Stimulated activated CD4-positive, alpha-beta T cell treated with anti-CD3 and anti-CD28 coated beads, Interleukin-2, amount 100 ng/mL, for 24 hours (primary cell): ENCODE results near the gene UBE2I.
"Not testable (repeated sequence)": the region's sequence is repeated elsewhere in the genome, so short reads cannot be mapped to it uniquely, and the experiment has no call there.

Experiments
- DNase-seq, 2 donors: peaks; one replicate each; pipeline ENCODE4 v3.0.0-alpha.2; 2020

Gene UBE2I

GRCh38 chr16:1277617-1278282, 31.7 kb upstream of the UBE2I start:
- no peak for DNase-seq

GRCh38 chr16:1278477-1278876, 31.0 kb upstream of the UBE2I start:
- no peak for DNase-seq

- no peak for DNase-seq
Observed at GRCh38 chr16:1279081-1279944, 30.1 kb upstream of the UBE2I start.

- DNase-seq, result peak in 1 of 2 donors; percentile 15
Observed at GRCh38 chr16:1279945-1280589, 29.4 kb upstream of the UBE2I start.

- DNase-seq, result no peak
Observed at GRCh38 chr16:1280783-1281182, 28.7 kb upstream of the UBE2I start.

- no peak for DNase-seq
Observed at GRCh38 chr16:1281517-1281916, 27.9 kb upstream of the UBE2I start.

- no peak for DNase-seq
Observed at GRCh38 chr16:1282324-1282973, 27.0 kb upstream of the UBE2I start.

- no peak for DNase-seq
Observed at GRCh38 chr16:1283296-1283695, 26.1 kb upstream of the UBE2I start.

GRCh38 chr16:1283996-1284616, 25.3 kb upstream of the UBE2I start:
- DNase-seq, result no peak

GRCh38 chr16:1285669-1286512, 23.5 kb upstream of the UBE2I start:
- no peak for DNase-seq

- no peak for DNase-seq
Observed at GRCh38 chr16:1286513-1287094, 22.8 kb upstream of the UBE2I start.

- no peak for DNase-seq
Observed at GRCh38 chr16:1287982-1288670, 21.3 kb upstream of the UBE2I start.

- DNase-seq, result no peak
Observed at GRCh38 chr16:1288813-1289476, 20.5 kb upstream of the UBE2I start.

GRCh38 chr16:1289477-1289866, 20.0 kb upstream of the UBE2I start:
- no peak for DNase-seq

GRCh38 chr16:1290063-1290501, 19.4 kb upstream of the UBE2I start:
- no peak for DNase-seq

GRCh38 chr16:1290860-1291575, 18.4 kb upstream of the UBE2I start:
- DNase-seq, result no peak

GRCh38 chr16:1291576-1291974, 17.9 kb upstream of the UBE2I start:
- no peak for DNase-seq

- DNase-seq, result not testable (repeated sequence)
Observed at GRCh38 chr16:1292208-1292607, 17.2 kb upstream of the UBE2I start.

- DNase-seq, result not testable (repeated sequence)
Observed at GRCh38 chr16:1292808-1293207, 16.6 kb upstream of the UBE2I start.
